K562 (cell line): ENCODE measurements around the gene IL17RB. TPM values are rescaled to one million over a fixed set of nuclear protein-coding genes. Genes with fewer than 3 reads are reported as not detected.

Experiments used
- ATAC-seq: fragments of 200-7000 bp; cut with Tn5 transposase; 3 replicates; pipeline ENCODE4 v1.9.1; 2020; ENCODE audit warnings: moderate library complexity
- BruUV-seq: library from RNA; stranded (reverse); fragments of 400-500 nt; replicated peaks from 2 replicates; lab custom pipeline; 2021; lab: Mats Ljungman, UMichigan
- CTCF ChIA-PET: fragments of 300-600 bp; formaldehyde crosslinking; extraction: SDS; loops from one replicate; lab custom pipeline; 2021; ENCODE audit warnings: low intra/inter-chr PET ratio; lab: Yijun Ruan, JAX
- POLR2A ChIA-PET: fragments of 300-600, 350-650 bp; sonication (Branson Sonifier 250); formaldehyde crosslinking; extraction: SDS; loops from one replicate; lab custom pipeline; 2021; ENCODE audit warnings: antibody characterized with exemption, inconsistent platforms; lab: Yijun Ruan, JAX
- DNase-seq, 4 experiments: peaks; one replicate each; pipeline versions ENCODE4 v3.0.0 to v3.0.0-alpha.2; 2011 to 2018; ENCODE audit warnings: low spot score in 3 of 4, mixed read lengths in 3 of 4; ENCODE audit errors: extremely low read depth in 1 of 4
- FAIRE-seq: peaks from 2 replicates; lab custom pipeline; 2011; peaks lifted over from hg19 to GRCh38; lab: Jason Lieb, UNC
- H2AFZ ChIP-seq: 2 replicates; pipeline ENCODE4 v1.6.0; 2011; ENCODE audit warnings: low read depth, low read length, control low read depth, inconsistent platforms
- H3K27ac ChIP-seq: fragments of 200-600 bp; 3 replicates; pipeline ENCODE4 v1.8.0; 2011; ENCODE audit warnings: low read depth, mild to moderate bottlenecking, control low read depth, inconsistent platforms, low read length, moderate library complexity, mixed read lengths; ENCODE audit errors: extremely low read depth
- H3K27me3 ChIP-seq, 2 experiments: fragments of 300-600 bp in 1 of 2; 2 replicates in 1 of 2; 3 replicates in 1 of 2; pipeline versions ENCODE4 v1.6.0 to v1.8.0; 2011; ENCODE audit warnings: inconsistent platforms in 2 of 2, low read length in 2 of 2, mild to moderate bottlenecking in 1 of 2, mixed read lengths in 1 of 2, moderate library complexity in 1 of 2; ENCODE audit not compliant: control insufficient read depth in 2 of 2, insufficient read depth in 2 of 2
- H3K36me3 ChIP-seq: fragments of 300-600 bp; 3 replicates; pipeline ENCODE4 v1.8.0; 2011; ENCODE audit warnings: mild to moderate bottlenecking, low read length, inconsistent platforms; ENCODE audit not compliant: control insufficient read depth, insufficient read depth
- H3K4me1 ChIP-seq, 2 experiments: fragments of 200-600 bp in 1 of 2; replicated peaks in 1 of 2; 2 replicates in 1 of 2; 3 replicates in 1 of 2; pipeline versions ENCODE4 v1.5.1 to v1.8.0; 2011; ENCODE audit warnings: inconsistent platforms in 2 of 2, low read length in 2 of 2, mild to moderate bottlenecking in 1 of 2, mixed read lengths in 1 of 2, moderate library complexity in 1 of 2; ENCODE audit not compliant: control insufficient read depth in 2 of 2, insufficient read depth in 2 of 2
- H3K4me2 ChIP-seq: 2 replicates; pipeline ENCODE4 v1.6.1; 2011; ENCODE audit warnings: low read length, control low read depth, inconsistent platforms, mixed read lengths; ENCODE audit not compliant: insufficient read depth
- H3K4me3 ChIP-seq: fragments of 200-600 bp; sonication (generic), shearing (Covaris generic); 2 replicates; pipeline ENCODE4 v1.5.1; 2016; ENCODE audit warnings: control low read depth, inconsistent platforms
- H3K79me2 ChIP-seq: fragments of 200-600 bp; 3 replicates; pipeline ENCODE4 v1.8.0; 2011; ENCODE audit warnings: low read length, inconsistent platforms; ENCODE audit not compliant: control insufficient read depth, insufficient read depth
- H3K9ac ChIP-seq, 2 experiments: 2 replicates each; pipeline versions ENCODE4 v1.6.0 to v1.6.1; 2011; ENCODE audit warnings: low read depth in 2 of 2, low read length in 2 of 2, control low read depth in 1 of 2, inconsistent platforms in 1 of 2, mild to moderate bottlenecking in 1 of 2, mixed read lengths in 1 of 2; ENCODE audit not compliant: insufficient read depth in 1 of 2
- H3K9me1 ChIP-seq: one replicate; pipeline ENCODE4 v1.6.0; 2011; ENCODE audit warnings: inconsistent platforms, mild to moderate bottlenecking, low read length, moderate library complexity; ENCODE audit not compliant: control insufficient read depth, insufficient read depth
- H3K9me3 ChIP-seq: replicated peaks from 2 replicates; pipeline ENCODE4 v1.5.1; 2011; ENCODE audit warnings: low read depth, low read length, inconsistent platforms; ENCODE audit not compliant: control insufficient read depth, insufficient read depth
- H4K20me1 ChIP-seq: replicated peaks from 2 replicates; pipeline ENCODE4 v1.6.1; 2011; ENCODE audit warnings: low read length, inconsistent platforms, mixed read lengths; ENCODE audit not compliant: control insufficient read depth, insufficient read depth
- CHD4 ChIP-seq: fragments of 200-600 bp; sonication (generic); IDR thresholded peaks from 3 replicates; pipeline ENCODE4 v1.6.1; 2012; ENCODE audit warnings: low read depth, mild to moderate bottlenecking, mixed read lengths, low read length, inconsistent platforms; ENCODE audit not compliant: insufficient read depth, insufficient replicate concordance, poor library complexity, severe bottlenecking
- DDX20 ChIP-seq: fragments of 450-650 bp; IDR thresholded peaks from 2 replicates; pipeline ENCODE4 v1.6.1; 2016; ENCODE audit warnings: missing genetic modification characterization, low read depth, mild to moderate bottlenecking, missing compliant biosample characterization, moderate library complexity
- DPF2 ChIP-seq: fragments of 450-650 bp; IDR thresholded peaks from 2 replicates; pipeline ENCODE4 v1.6.1; 2016
- EP300 ChIP-seq: IDR thresholded peaks from 2 replicates; pipeline ENCODE4 v1.6.1; 2012; ENCODE audit warnings: low read length, improper control_type of control experiment
- MAFF ChIP-seq: IDR thresholded peaks from 2 replicates; pipeline ENCODE4 v1.6.1; 2012; ENCODE audit warnings: low read length, improper control_type of control experiment
- MCM3 ChIP-seq: fragments of 450-650 bp; IDR thresholded peaks from 2 replicates; pipeline ENCODE4 v1.6.1; 2016
- NELFE ChIP-seq: IDR thresholded peaks from 2 replicates; pipeline ENCODE4 v1.6.1; 2011; ENCODE audit warnings: mild to moderate bottlenecking; ENCODE audit not compliant: insufficient read depth, insufficient read length
- PHF8 ChIP-seq: fragments of 200-600 bp; sonication (generic); IDR thresholded peaks from 2 replicates; pipeline ENCODE4 v1.6.1; 2012; ENCODE audit warnings: mixed run types, mild to moderate bottlenecking, inconsistent platforms, low read length, moderate library complexity, borderline replicate concordance
- RBM15 ChIP-seq: fragments of 200-400 bp; formaldehyde crosslinking; IDR thresholded peaks from 2 replicates; pipeline ENCODE4 v1.6.1; 2018; ENCODE audit warnings: mild to moderate bottlenecking, low read length, moderate library complexity; ENCODE audit not compliant: insufficient read depth
- SIX5 ChIP-seq, 2 experiments: IDR thresholded peaks; 2 replicates each; pipeline ENCODE4 v1.6.1; 2011; ENCODE audit warnings: low read length in 2 of 2, borderline replicate concordance in 1 of 2, low read depth in 1 of 2, mild to moderate bottlenecking in 1 of 2, moderate library complexity in 1 of 2; ENCODE audit not compliant: insufficient read depth in 1 of 2
- SNRNP70 ChIP-seq: fragments of 200-400 bp; formaldehyde crosslinking; optimal IDR thresholded peaks from 2 replicates; pipeline ENCODE3; 2017; ENCODE audit warnings: low read depth, low read length
- ZBTB7A ChIP-seq: IDR thresholded peaks from 2 replicates; pipeline ENCODE4 v1.6.1; 2011; ENCODE audit warnings: low read depth, mild to moderate bottlenecking, low read length, moderate library complexity, borderline replicate concordance; ENCODE audit not compliant: control insufficient read depth
- ZKSCAN1 ChIP-seq: fragments of 150-350 bp; IDR thresholded peaks from 2 replicates; pipeline ENCODE4 v1.6.1; 2016; ENCODE audit warnings: low read depth, low read length
- ZNF212 ChIP-seq: fragments of 450-650 bp; formaldehyde crosslinking; IDR thresholded peaks from 2 replicates; pipeline ENCODE4 v1.4.0; 2020; ENCODE audit warnings: mild to moderate bottlenecking
- WGBS: fragments of 100-300 bp; shearing (Covaris generic); methylation state at CpG from one replicate; pipeline ENCODE4 v1.1.6; 2016; ENCODE audit warnings: low coverage, mixed read lengths; ENCODE audit not compliant: insufficient coverage; ENCODE audit errors: missing lambda C conversion rate; 5-methylcytosine and 5-hydroxymethylcytosine counted together
- in situ Hi-C: fragments of 300-500 bp; cut with MboI; formaldehyde crosslinking; loops from 4 replicates; pipeline ENCODE4 v1.15.0; 2018; ENCODE audit warnings: inconsistent platforms, mixed read lengths
- intact Hi-C: fragments of 100-400 bp; cut with micrococcal nuclease; formaldehyde crosslinking; loops from 2 replicates; pipeline ENCODE4 v1.14.2; 2022
- polyA plus RNA-seq, 8 experiments: library from polyadenylated mRNA; depleted of rRNA in 4 of 8; stranded (reverse) in 5 of 8; unstranded in 3 of 8; fragments of >200 nt; fragmentation: Nextera tagmentation in 2 of 8; fragmentation: Illumina TruSeq in 1 of 8; extraction: Ambion mirVana in 2 of 8; extraction: Trizol in 1 of 8; gene quantifications; 2 replicates each; pipeline versions ENCODE4 v1.2.1 to v1.2.3, GENCODE V29; 2011 to 2014; ENCODE audit warnings: inconsistent platforms in 1 of 8, missing spikeins in 1 of 8
- total RNA-seq, 7 experiments: library from RNA; depleted of rRNA in 6 of 7; stranded (reverse); fragments of >200 nt in 6 of 7; fragmentation: Illumina TruSeq in 2 of 7; extraction: Trizol in 2 of 7; gene quantifications; 2 replicates each; pipeline versions ENCODE4 v1.2.1 to v1.2.3, GENCODE V29; 2011 to 2021; ENCODE audit warnings: low replicate concordance in 1 of 7
- TF ChIP-seq, protein P1 (sequence below): sonication (generic); formaldehyde crosslinking; IDR thresholded peaks from 2 replicates; pipeline ENCODE4 v1.9.0; 2022; ENCODE audit warnings: mild to moderate bottlenecking, missing genetic modification reagents

IL17RB gene
- total and polyA plus RNA-seq, 9 of the 15 experiments (the other 6 are each of a cell fraction or from before 2014, with no cell fraction given), result 1.1 to 4.1 (median 1.7) TPM

- BruUV-seq, result no TSS peak
- no peak for FAIRE-seq
Measured at GRCh38 chr3:53815651-53816050, 30.7 kb upstream of the IL17RB start.

GRCh38 chr3:53816425-53816824, 29.9 kb upstream of the IL17RB start:
- no peaks in the 10 kb centered on the region for H3K9me1 ChIP-seq
- DNase-seq (no peak), FAIRE-seq (no peak), ATAC-seq (no peak)
- H3K4me3 ChIP-seq, result no peak overlapping the region
- H3K4me2 ChIP-seq, result no peak overlapping the region
- H3K9me3 ChIP-seq, result no peaks in the 10 kb centered on the region
- intact Hi-C loops, result no loop called here
- POLR2A ChIA-PET, result no interaction called here
- no peaks in the 10 kb centered on the region for H3K36me3 ChIP-seq
- in situ Hi-C loops, result no loop called here
- no peaks in the 10 kb centered on the region for H3K79me2 ChIP-seq
- no peaks in the 10 kb centered on the region; the same call in 1 of the 2 replicates for H4K20me1 ChIP-seq
- H3K27me3 ChIP-seq, result peaks cover 3 to 56% of the 10 kb centered on the region in 2 experiments; a peak in 3 of 5 replicates
- H2AFZ ChIP-seq, result no peak overlapping the region
- H3K4me1 ChIP-seq, result no peaks in the 10 kb centered on the region
- no TSS peak for BruUV-seq
- no peak overlapping the region for H3K9ac ChIP-seq
- CTCF ChIA-PET, result no interaction called here
- H3K27ac ChIP-seq, result no peak overlapping the region
- WGBS, result 12% methylated on average over 3 of the region's 4 CpGs
- no peak for TF ChIP-seq MCM3
- no peak for TF ChIP-seq ZBTB7A
- no peak for TF ChIP-seq DDX20
- no peak for TF ChIP-seq SIX5 (IDR thresholded peaks at IDR 0.05; ENCODE audit: borderline replicate concordance in 1 of 2, insufficient read depth in 1 of 2, low read depth in 1 of 2, low read length in 2 of 2)
- TF ChIP-seq ZKSCAN1, result no peak
- no peak for TF ChIP-seq CHD4
- TF ChIP-seq, protein P1, sequence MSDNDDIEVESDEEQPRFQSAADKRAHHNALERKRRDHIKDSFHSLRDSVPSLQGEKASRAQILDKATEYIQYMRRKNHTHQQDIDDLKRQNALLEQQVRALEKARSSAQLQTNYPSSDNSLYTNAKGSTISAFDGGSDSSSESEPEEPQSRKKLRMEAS (CRISPR knock-in tag), result no peak

More at GRCh38 chr3:53815651-53816050, 30.7 kb upstream of the IL17RB start:
- Histone ChIP-seq H3K4me1 (no peaks in the 10 kb centered on the region), H4K20me1 (no peaks in the 10 kb centered on the region; the same call in 1 of the 2 replicates), H3K27ac (no peak overlapping the region), H3K4me2 (no peak overlapping the region), H3K9ac (no peak overlapping the region), H3K36me3 (no peaks in the 10 kb centered on the region), H3K27me3 (peaks cover 8 to 62% of the 10 kb centered on the region in 2 experiments; a peak in 3 of 5 replicates), H3K79me2 (no peaks in the 10 kb centered on the region), H3K9me3 (no peaks in the 10 kb centered on the region), H2AFZ (no peak overlapping the region), H3K9me1 (no peaks in the 10 kb centered on the region), H3K4me3 (no peak overlapping the region)
- intact Hi-C loops (no loop called here), in situ Hi-C loops (no loop called here)
- ATAC-seq, result no peak
- ChIA-PET POLR2A (no interaction called here), CTCF (no interaction called here)
- no peak for TF ChIP-seq NELFE
- TF ChIP-seq RBM15, result no peak
- no peak for TF ChIP-seq EP300
- TF ChIP-seq MAFF, result no peak
- TF ChIP-seq DPF2, result no peak
- TF ChIP-seq ZNF212 (CRISPR knock-in tag), result no peak
- no peak for TF ChIP-seq SNRNP70
- no peak for TF ChIP-seq PHF8
- no peak for DNase-seq
- 2% methylated on average over 7 of the region's 7 CpGs for WGBS
